Fibroblast of mammary gland (primary cell): ENCODE results near the gene ARHGAP29.
"Not testable (repeated sequence)": the region's sequence is repeated elsewhere in the genome, so short reads cannot be mapped to it uniquely, and the experiment has no call there.

Source experiments
- DNase-seq: peaks from one replicate; pipeline ENCODE4 v3.0.0-alpha.2; 2010; ENCODE audit warnings: low read depth
- H3K4me3 ChIP-seq: 2 replicates; pipeline ENCODE4 v1.5.1; 2011; ENCODE audit warnings: low read depth, mild to moderate bottlenecking, low read length, moderate library complexity; ENCODE audit not compliant: control insufficient read depth
- CTCF ChIP-seq: conservative IDR thresholded peaks from 2 replicates; pipeline ENCODE4 v1.5.1; 2011; ENCODE audit warnings: low read depth, low read length, inconsistent platforms; ENCODE audit not compliant: control insufficient read depth, insufficient read depth

ARHGAP29 gene

GRCh38 chr1:94180650-94181049 is 56.7 kb downstream of the ARHGAP29 start:
- no peak for DNase-seq
- no peak overlapping the region for H3K4me3 ChIP-seq
- no peak for TF ChIP-seq CTCF

GRCh38 chr1:94178901-94179300 is 58.5 kb downstream of the ARHGAP29 start:
- DNase-seq, result no peak
- no peak overlapping the region for H3K4me3 ChIP-seq
- no peak for TF ChIP-seq CTCF

GRCh38 chr1:94169126-94169525 is 68.3 kb downstream of the ARHGAP29 start:
- H3K4me3 ChIP-seq, result no peak overlapping the region
- DNase-seq, result no peak
- TF ChIP-seq CTCF, result no peak

GRCh38 chr1:94165843-94166242 is 71.5 kb downstream of the ARHGAP29 start:
- no peak for TF ChIP-seq CTCF
- DNase-seq, result no peak
- H3K4me3 ChIP-seq, result no peak overlapping the region

- DNase-seq, H3K4me3 ChIP-seq: not testable (repeated sequence)
Measured at GRCh38 chr1:94164885-94165284, 72.5 kb downstream of the ARHGAP29 start.

GRCh38 chr1:94164121-94164520 is 73.3 kb downstream of the ARHGAP29 start:
- not testable (repeated sequence) for H3K4me3 ChIP-seq
- peak; percentile 38 for DNase-seq

GRCh38 chr1:94163249-94163648 is 74.1 kb downstream of the ARHGAP29 start:
- not testable (repeated sequence) for DNase-seq

GRCh38 chr1:94160811-94161210 is 76.6 kb downstream of the ARHGAP29 start:
- no peak overlapping the region for H3K4me3 ChIP-seq
- no peak for TF ChIP-seq CTCF
- DNase-seq, result peak; percentile 88

More at GRCh38 chr1:94163249-94163648, 74.1 kb downstream of the ARHGAP29 start:
- not testable (repeated sequence) for H3K4me3 ChIP-seq
